ENCODE data around the gene FHDC1.

The FHDC1 gene

GRCh38 chr4:153004081-153004850 is 68.1 kb downstream of the FHDC1 start:
- Histone ChIP-seq H3K9me3 (ENCODE audit: control insufficient read depth, insufficient read depth, low read length) (no peaks in the 10 kb centered on the region), H3K36me3 (ENCODE audit: insufficient read depth, low read length) (no peaks in the 10 kb centered on the region), H3K4me1 (ENCODE audit: insufficient read depth, low read length) (peaks cover 17% of the 10 kb centered on the region), H3K9ac (ENCODE audit: low read depth, low read length) (no peak overlapping the region)

- Histone ChIP-seq H3K4me1 (ENCODE audit: insufficient read depth, low read length) (peaks cover 17% of the 10 kb centered on the region), H3K9ac (ENCODE audit: low read depth, low read length) (no peak overlapping the region), H3K9me3 (ENCODE audit: control insufficient read depth, insufficient read depth, low read length) (no peaks in the 10 kb centered on the region), H3K36me3 (ENCODE audit: insufficient read depth, low read length) (no peaks in the 10 kb centered on the region)
Observed at GRCh38 chr4:153005899-153006381, 69.8 kb downstream of the FHDC1 start.

DNA sequence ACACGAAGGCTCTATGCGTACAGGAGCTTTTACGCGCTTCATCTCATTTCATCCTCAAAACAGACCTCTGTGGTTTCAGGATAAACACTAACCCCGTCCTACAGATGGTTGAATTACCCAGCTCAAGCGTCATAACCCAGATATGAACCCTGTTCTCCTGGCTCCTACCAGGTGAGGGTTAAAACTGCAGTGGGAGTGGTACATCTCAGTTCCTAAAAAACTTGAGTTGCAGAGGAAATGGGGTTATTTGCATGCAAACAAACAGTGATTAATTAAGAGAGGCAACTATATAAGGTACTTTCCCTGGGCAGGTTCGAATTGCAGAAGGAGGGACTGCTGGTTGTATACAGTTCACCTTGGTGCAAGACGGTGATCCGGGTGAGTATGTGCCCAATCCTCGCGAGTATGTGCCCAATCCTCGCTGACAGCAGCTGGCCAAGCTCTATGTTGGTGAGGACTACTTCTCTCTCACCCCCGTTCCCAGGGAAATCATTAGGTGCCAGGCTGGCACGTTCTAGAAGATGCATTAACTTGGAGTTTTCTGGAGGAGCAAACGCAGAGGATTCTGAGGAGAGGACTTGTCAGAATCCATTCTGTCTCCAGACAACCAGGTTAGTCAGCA is 72.6 kb downstream of the FHDC1 start:
- H3K4me1 ChIP-seq (ENCODE audit: insufficient read depth, low read length), result peaks cover 11% of the 10 kb centered on the region
- no peaks in the 10 kb centered on the region; the same call in none of the 2 replicates for H3K9me3 ChIP-seq (ENCODE audit: control insufficient read depth, insufficient read depth, low read length)
- H3K36me3 ChIP-seq (ENCODE audit: insufficient read depth, low read length), result no peaks in the 10 kb centered on the region
- no peak overlapping the region for H3K9ac ChIP-seq (ENCODE audit: low read depth, low read length)

- Histone ChIP-seq H3K9me3 (ENCODE audit: control insufficient read depth, insufficient read depth, low read length) (no peaks in the 10 kb centered on the region; the same call in none of the 2 replicates), H3K9ac (ENCODE audit: low read depth, low read length) (no peak overlapping the region), H3K4me1 (ENCODE audit: insufficient read depth, low read length) (peaks cover 11% of the 10 kb centered on the region), H3K36me3 (ENCODE audit: insufficient read depth, low read length) (no peaks in the 10 kb centered on the region)
Observed at GRCh38 chr4:153010146-153010545, 74.0 kb downstream of the FHDC1 start.

GRCh38 chr4:153013202-153013977 is 77.3 kb downstream of the FHDC1 start:
- Histone ChIP-seq H3K4me1 (ENCODE audit: insufficient read depth, low read length) (peaks cover 8% of the 10 kb centered on the region; the same call in 1 of the 2 replicates), H3K9me3 (ENCODE audit: control insufficient read depth, insufficient read depth, low read length) (no peaks in the 10 kb centered on the region; the same call in none of the 2 replicates), H3K9ac (ENCODE audit: low read depth, low read length) (no peak overlapping the region), H3K36me3 (ENCODE audit: insufficient read depth, low read length) (no peaks in the 10 kb centered on the region)

DNA sequence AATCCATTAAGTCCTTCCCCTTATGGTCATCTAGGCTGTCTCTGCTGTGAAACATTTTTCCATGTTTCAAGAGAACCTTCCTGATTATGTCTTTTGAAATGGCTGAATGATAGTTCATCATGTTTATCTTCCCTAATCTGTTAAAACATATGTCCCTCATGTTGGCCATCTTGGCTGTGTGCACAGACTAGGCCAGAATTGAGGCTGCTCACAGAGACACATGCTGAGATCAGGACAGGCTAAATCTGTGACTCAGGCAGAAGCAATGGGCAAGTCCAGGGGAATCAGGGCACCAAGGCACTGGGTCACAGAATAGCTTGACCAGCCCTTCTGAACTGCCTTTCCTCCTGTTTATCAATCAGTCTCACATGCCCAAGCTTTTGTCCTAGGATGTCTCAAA is 78.3 kb downstream of the FHDC1 start:
- Histone ChIP-seq H3K4me1 (ENCODE audit: insufficient read depth, low read length) (0 out of 2 replicates have a peak, but pooled peaks cover 4% of the 10 kb centered on the region), H3K9me3 (ENCODE audit: control insufficient read depth, insufficient read depth, low read length) (no peaks in the 10 kb centered on the region; the same call in none of the 2 replicates), H3K36me3 (ENCODE audit: insufficient read depth, low read length) (no peaks in the 10 kb centered on the region), H3K9ac (ENCODE audit: low read depth, low read length) (no peak overlapping the region)

DNA sequence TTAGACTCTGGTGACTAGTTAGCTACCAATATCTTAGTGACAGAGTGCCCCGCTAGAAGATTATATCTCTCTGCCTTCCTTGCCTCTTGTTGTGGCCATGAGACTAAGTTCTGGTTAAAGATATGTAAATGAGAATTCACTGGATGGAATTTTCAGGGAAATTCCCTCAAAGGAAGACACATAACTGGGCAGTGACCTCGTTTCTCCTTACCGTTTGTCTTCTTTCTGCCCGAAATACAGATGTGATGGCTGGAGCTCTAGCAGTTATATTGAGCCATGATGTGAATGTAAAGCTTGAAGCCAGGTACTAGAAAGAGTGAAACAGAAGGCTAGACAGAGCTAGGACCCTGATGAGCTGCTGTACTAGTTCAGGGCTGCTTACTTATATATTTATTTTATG is 80.5 kb downstream of the FHDC1 start:
- 0 out of 2 replicates have a peak, but pooled peaks cover 4% of the 10 kb centered on the region for H3K4me1 ChIP-seq (ENCODE audit: insufficient read depth, low read length)
- no peaks in the 10 kb centered on the region for H3K9me3 ChIP-seq (ENCODE audit: control insufficient read depth, insufficient read depth, low read length)
- H3K9ac ChIP-seq (ENCODE audit: low read depth, low read length), result no peak overlapping the region
- no peaks in the 10 kb centered on the region for H3K36me3 ChIP-seq (ENCODE audit: insufficient read depth, low read length)

- Histone ChIP-seq H3K36me3 (ENCODE audit: insufficient read depth, low read length) (no peaks in the 10 kb centered on the region), H3K9ac (ENCODE audit: low read depth, low read length) (no peak overlapping the region), H3K9me3 (ENCODE audit: control insufficient read depth, insufficient read depth, low read length) (no peaks in the 10 kb centered on the region), H3K4me1 (ENCODE audit: insufficient read depth, low read length) (peaks cover 4% of the 10 kb centered on the region; the same call in 1 of the 2 replicates)
Observed at GRCh38 chr4:153018031-153018430, 81.9 kb downstream of the FHDC1 start.

GRCh38 chr4:153018684-153019083 is 82.6 kb downstream of the FHDC1 start:
- no peak overlapping the region for H3K9ac ChIP-seq (ENCODE audit: low read depth, low read length)
- H3K4me1 ChIP-seq (ENCODE audit: insufficient read depth, low read length), result peaks cover 8% of the 10 kb centered on the region; the same call in 1 of the 2 replicates
- no peaks in the 10 kb centered on the region for H3K9me3 ChIP-seq (ENCODE audit: control insufficient read depth, insufficient read depth, low read length)
- H3K36me3 ChIP-seq (ENCODE audit: insufficient read depth, low read length), result no peaks in the 10 kb centered on the region

GRCh38 chr4:153019906-153020305 is 83.8 kb downstream of the FHDC1 start:
- H3K9me3 ChIP-seq (ENCODE audit: control insufficient read depth, insufficient read depth, low read length), result no peaks in the 10 kb centered on the region
- no peaks in the 10 kb centered on the region for H3K36me3 ChIP-seq (ENCODE audit: insufficient read depth, low read length)
- H3K4me1 ChIP-seq (ENCODE audit: insufficient read depth, low read length), result peaks cover 8% of the 10 kb centered on the region; the same call in 1 of the 2 replicates
- no peak overlapping the region for H3K9ac ChIP-seq (ENCODE audit: low read depth, low read length)

DNA sequence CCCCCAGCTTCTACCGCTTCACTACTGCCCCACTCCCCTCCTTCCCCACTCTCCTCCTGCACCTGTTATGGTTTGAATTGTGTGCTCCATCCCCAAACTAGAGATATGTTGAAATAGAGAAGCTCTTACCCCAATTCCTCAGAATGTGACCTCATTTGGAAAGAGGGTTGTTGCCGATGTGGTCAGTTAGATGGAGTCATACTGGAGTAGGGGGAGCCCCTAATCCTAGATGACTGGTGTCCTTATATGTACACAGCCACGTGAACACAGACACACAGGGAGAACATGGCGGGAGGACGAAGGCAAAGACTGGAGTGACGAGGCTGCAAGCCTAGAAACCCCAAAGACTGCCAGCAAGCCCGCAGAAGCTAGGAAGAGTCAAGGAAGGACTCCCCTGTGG is 84.3 kb downstream of the FHDC1 start:
- H3K4me1 ChIP-seq (ENCODE audit: insufficient read depth, low read length), result peaks cover 8% of the 10 kb centered on the region; the same call in 1 of the 2 replicates
- H3K36me3 ChIP-seq (ENCODE audit: insufficient read depth, low read length), result no peaks in the 10 kb centered on the region

GRCh38 chr4:153021276-153021675 is 85.2 kb downstream of the FHDC1 start:
- H3K4me1 ChIP-seq (ENCODE audit: insufficient read depth, low read length), result peaks cover 4% of the 10 kb centered on the region; the same call in 1 of the 2 replicates
- no peaks in the 10 kb centered on the region for H3K9me3 ChIP-seq (ENCODE audit: control insufficient read depth, insufficient read depth, low read length)
- no peaks in the 10 kb centered on the region for H3K36me3 ChIP-seq (ENCODE audit: insufficient read depth, low read length)
- no peak overlapping the region for H3K9ac ChIP-seq (ENCODE audit: low read depth, low read length)

More for the DNA sequence above, 84.3 kb downstream of the FHDC1 start:
- Histone ChIP-seq H3K9me3 (ENCODE audit: control insufficient read depth, insufficient read depth, low read length) (no peaks in the 10 kb centered on the region), H3K9ac (ENCODE audit: low read depth, low read length) (no peak overlapping the region)

- Histone ChIP-seq H3K4me1 (ENCODE audit: insufficient read depth, low read length) (peaks cover 4% of the 10 kb centered on the region; the same call in 1 of the 2 replicates), H3K9me3 (ENCODE audit: control insufficient read depth, insufficient read depth, low read length) (no peaks in the 10 kb centered on the region), H3K36me3 (ENCODE audit: insufficient read depth, low read length) (no peaks in the 10 kb centered on the region), H3K9ac (ENCODE audit: low read depth, low read length) (no peak overlapping the region)
Observed at GRCh38 chr4:153022241-153022715, 86.2 kb downstream of the FHDC1 start.

- Histone ChIP-seq H3K36me3 (ENCODE audit: insufficient read depth, low read length) (no peaks in the 10 kb centered on the region), H3K9me3 (ENCODE audit: control insufficient read depth, insufficient read depth, low read length) (no peaks in the 10 kb centered on the region), H3K4me1 (ENCODE audit: insufficient read depth, low read length) (peaks cover 4% of the 10 kb centered on the region; the same call in 1 of the 2 replicates), H3K9ac (ENCODE audit: low read depth, low read length) (no peak overlapping the region)
Observed at GRCh38 chr4:153023139-153023538, 87.0 kb downstream of the FHDC1 start.

Data from ES-I3 (cell line).